ENCODE data around the gene PCLO.
"Not testable (repeated sequence)": the region's sequence is repeated elsewhere in the genome, so short reads cannot be mapped to it uniquely, and the experiment has no call there.

The PCLO gene

GRCh38 chr7:83105948-83106347, 56.7 kb downstream of the PCLO start:
- Histone ChIP-seq H3K27me3 (ENCODE audit: insufficient read depth, poor library complexity, severe bottlenecking) (no peaks in the 10 kb centered on the region), H3K27ac (ENCODE audit: poor library complexity, severe bottlenecking) (no peak overlapping the region), H3K4me3 (ENCODE audit: severe bottlenecking) (no peak overlapping the region), H3K9me3 (ENCODE audit: severe bottlenecking) (no peaks in the 10 kb centered on the region), H3K36me3 (ENCODE audit: low read depth) (no peaks in the 10 kb centered on the region), H3K4me1 (ENCODE audit: insufficient read depth, poor library complexity, severe bottlenecking) (no peaks in the 10 kb centered on the region)
- ATAC-seq (ENCODE audit: low read depth) (no peak), DNase-seq (ENCODE audit: low spot score) (no peak)
- no peak for TF ChIP-seq CTCF (IDR thresholded peaks at IDR 0.05; ENCODE audit: poor library complexity, severe bottlenecking)

- Histone ChIP-seq H3K27ac (ENCODE audit: poor library complexity, severe bottlenecking) (no peak overlapping the region), H3K4me3 (ENCODE audit: severe bottlenecking) (no peak overlapping the region), H3K4me1 (ENCODE audit: insufficient read depth, poor library complexity, severe bottlenecking) (no peaks in the 10 kb centered on the region), H3K36me3 (ENCODE audit: low read depth) (no peaks in the 10 kb centered on the region), H3K9me3 (ENCODE audit: severe bottlenecking) (no peaks in the 10 kb centered on the region), H3K27me3 (ENCODE audit: insufficient read depth, poor library complexity, severe bottlenecking) (no peaks in the 10 kb centered on the region)
- TF ChIP-seq CTCF (IDR thresholded peaks at IDR 0.05; ENCODE audit: poor library complexity, severe bottlenecking): no peak
- DNase-seq (ENCODE audit: low spot score) (no peak), ATAC-seq (ENCODE audit: low read depth) (no peak)
Observed at GRCh38 chr7:83105063-83105462, 57.6 kb downstream of the PCLO start.

GRCh38 chr7:83101530-83101929, 61.2 kb downstream of the PCLO start:
- DNase-seq (ENCODE audit: low spot score) (no peak), ATAC-seq (ENCODE audit: low read depth) (no peak)
- H3K27ac ChIP-seq (ENCODE audit: poor library complexity, severe bottlenecking): no peak overlapping the region
- no peak for TF ChIP-seq CTCF (IDR thresholded peaks at IDR 0.05; ENCODE audit: poor library complexity, severe bottlenecking)
- H3K9me3 ChIP-seq (ENCODE audit: severe bottlenecking): no peaks in the 10 kb centered on the region
- no peak overlapping the region for H3K4me3 ChIP-seq (ENCODE audit: severe bottlenecking)
- no peaks in the 10 kb centered on the region for H3K36me3 ChIP-seq (ENCODE audit: low read depth)
- no peaks in the 10 kb centered on the region for H3K4me1 ChIP-seq (ENCODE audit: insufficient read depth, poor library complexity, severe bottlenecking)
- H3K27me3 ChIP-seq (ENCODE audit: insufficient read depth, poor library complexity, severe bottlenecking): no peaks in the 10 kb centered on the region

GRCh38 chr7:83096065-83096580, 66.6 kb downstream of the PCLO start:
- H3K27ac ChIP-seq (ENCODE audit: poor library complexity, severe bottlenecking): no peak overlapping the region
- no peak for TF ChIP-seq CTCF (IDR thresholded peaks at IDR 0.05; ENCODE audit: poor library complexity, severe bottlenecking)
- no peak for DNase-seq (ENCODE audit: low spot score)
- H3K9me3 ChIP-seq (ENCODE audit: severe bottlenecking): no peaks in the 10 kb centered on the region
- no peak overlapping the region for H3K4me3 ChIP-seq (ENCODE audit: severe bottlenecking)
- no peak for ATAC-seq (ENCODE audit: low read depth)
- no peaks in the 10 kb centered on the region for H3K4me1 ChIP-seq (ENCODE audit: insufficient read depth, poor library complexity, severe bottlenecking)
- H3K27me3 ChIP-seq (ENCODE audit: insufficient read depth, poor library complexity, severe bottlenecking): no peaks in the 10 kb centered on the region
- no peaks in the 10 kb centered on the region for H3K36me3 ChIP-seq (ENCODE audit: low read depth)

GRCh38 chr7:83085299-83085698, 77.4 kb downstream of the PCLO start:
- H3K4me1 ChIP-seq (ENCODE audit: insufficient read depth, poor library complexity, severe bottlenecking): no peaks in the 10 kb centered on the region
- no peaks in the 10 kb centered on the region for H3K27me3 ChIP-seq (ENCODE audit: insufficient read depth, poor library complexity, severe bottlenecking)
- H3K36me3 ChIP-seq (ENCODE audit: low read depth): no peaks in the 10 kb centered on the region
- no peak for TF ChIP-seq CTCF (IDR thresholded peaks at IDR 0.05; ENCODE audit: poor library complexity, severe bottlenecking)
- no peak for ATAC-seq (ENCODE audit: low read depth)
- no peak overlapping the region for H3K27ac ChIP-seq (ENCODE audit: poor library complexity, severe bottlenecking)
- no peaks in the 10 kb centered on the region for H3K9me3 ChIP-seq (ENCODE audit: severe bottlenecking)
- no peak for DNase-seq (ENCODE audit: low spot score)
- H3K4me3 ChIP-seq (ENCODE audit: severe bottlenecking): no peak overlapping the region

- ATAC-seq (ENCODE audit: low read depth); H3K4me1 ChIP-seq (ENCODE audit: insufficient read depth, poor library complexity, severe bottlenecking); H3K4me3 ChIP-seq (ENCODE audit: severe bottlenecking); H3K9me3 ChIP-seq (ENCODE audit: severe bottlenecking); H3K36me3 ChIP-seq (ENCODE audit: low read depth); H3K27ac ChIP-seq (ENCODE audit: poor library complexity, severe bottlenecking); H3K27me3 ChIP-seq (ENCODE audit: insufficient read depth, poor library complexity, severe bottlenecking); DNase-seq (ENCODE audit: low spot score): not testable (repeated sequence)
Observed at GRCh38 chr7:83079879-83080278, 82.8 kb downstream of the PCLO start.

Measured in RWPE2 (cell line).